ENCODE measurements around the gene IGSF3. TPM values are rescaled to one million over a fixed set of nuclear protein-coding genes. Genes with fewer than 3 reads are reported as not detected.

The IGSF3 gene
- total and polyA plus RNA-seq, 2 of the 8 experiments (the other 6 are each of a cell fraction or from before 2014, with no cell fraction given) = 30.0 to 32.2 TPM

DNA sequence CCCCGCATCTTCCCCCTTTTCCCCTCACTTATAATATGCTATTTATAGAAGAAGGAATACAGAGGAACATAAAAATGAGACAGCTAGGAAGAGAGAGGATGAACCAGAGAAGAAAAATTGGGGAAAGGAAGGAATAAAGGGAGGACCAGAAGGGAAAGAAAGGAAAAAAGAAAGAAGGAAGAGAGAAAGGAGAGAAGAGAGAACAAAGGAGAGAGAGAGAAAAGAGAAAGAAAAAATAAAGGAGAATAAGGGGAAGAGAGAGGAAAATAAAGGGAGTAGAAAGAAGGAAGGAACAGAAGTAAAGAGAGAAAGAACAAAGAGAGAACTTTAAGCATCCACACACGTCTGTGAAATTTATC is 11.2 kb upstream of the IGSF3 start:
- H3K23ac ChIP-seq (ENCODE audit: insufficient read length) = no peak overlapping the region
- H3K9me3 ChIP-seq (ENCODE audit: insufficient read depth in 2 of 2, low read depth in 1 of 2, low read length in 1 of 2) = no peaks in the 10 kb centered on the region
- no peak overlapping the region for H2BK12ac ChIP-seq (ENCODE audit: low read depth, low read length)
- no peak overlapping the region for H3K18ac ChIP-seq (ENCODE audit: extremely low read depth, low read length)
- TF ChIP-seq RBBP5 (IDR thresholded peaks at IDR 0.05; ENCODE audit: borderline replicate concordance, low read depth, low read length) (no peak), HDAC2 (IDR thresholded peaks at IDR 0.05; ENCODE audit: borderline replicate concordance in 1 of 2, low read depth in 2 of 2, low read length in 2 of 2) (no peak)
- no peaks in the 10 kb centered on the region for H3K4me1 ChIP-seq (replicated peaks in 1 of 4; ENCODE audit: control insufficient read depth in 3 of 4, insufficient read depth in 4 of 4, low read length in 3 of 4)
- H4K91ac ChIP-seq (replicated peaks; ENCODE audit: insufficient read length, low read length) = no peak overlapping the region
- H2AK5ac ChIP-seq (ENCODE audit: low read depth, low read length) = no peak overlapping the region
- H4K5ac ChIP-seq (ENCODE audit: insufficient read length, low read depth, low read length) = no peak overlapping the region
- no peaks in the 10 kb centered on the region for H4K20me1 ChIP-seq (replicated peaks in 1 of 2; ENCODE audit: control insufficient read depth in 1 of 2, insufficient read depth in 2 of 2, low read length in 2 of 2)
- no peak overlapping the region for H3K4ac ChIP-seq (replicated peaks; ENCODE audit: insufficient read length, low read depth, low read length)
- no peaks in the 10 kb centered on the region for H3K79me1 ChIP-seq (ENCODE audit: low read depth, low read length)
- WGBS, 2 experiments (ENCODE audit: extremely low coverage in 1 of 2, insufficient coverage in 1 of 2, insufficient read length in 1 of 2, insufficient replicate concordance in 2 of 2, low coverage in 1 of 2, low lambda C conversion rate in 2 of 2, missing lambda C conversion rate in 1 of 2) = 78% methylated on average over 2 of the region's 2 CpGs; no CpG with 5 or more reads in 1 of the 2 experiments
- no peak overlapping the region for H3K14ac ChIP-seq (ENCODE audit: insufficient read length)
- ChIA-PET POLR2A (ENCODE audit: partially characterized antibody) (no interaction called here), CTCF (ENCODE audit: partially characterized antibody) (interaction anchor here (0.8 to 1.2 kb wide), 3 partner anchors 11 to 48 kb away, joined by 3 to 4 read pairs (median 3); partner anchors contain the start of gene IGSF3)
- H3K36me3 ChIP-seq (ENCODE audit: control insufficient read depth in 2 of 4, insufficient read depth in 4 of 4, low read length in 3 of 4) = no peaks in the 10 kb centered on the region
- H3K56ac ChIP-seq (replicated peaks; ENCODE audit: insufficient read length, low read depth, low read length) = no peak overlapping the region
- H3K27ac ChIP-seq (ENCODE audit: low read depth, low read length) = no peak overlapping the region
- no peak overlapping the region for H2BK5ac ChIP-seq (ENCODE audit: low read depth, low read length)
- no peak for FAIRE-seq
- no peaks in the 10 kb centered on the region for H3K27me3 ChIP-seq (replicated peaks in 1 of 4; ENCODE audit: control insufficient read depth in 3 of 4, extremely low read depth in 1 of 4, insufficient read depth in 3 of 4, low read length in 3 of 4)
- H2BK15ac ChIP-seq (ENCODE audit: low read length) = no peak overlapping the region
- no peak overlapping the region for H3K9ac ChIP-seq (replicated peaks in 1 of 4; ENCODE audit: extremely low read depth in 1 of 4, low read depth in 3 of 4, low read length in 3 of 4)
- no peak overlapping the region for H4K8ac ChIP-seq (ENCODE audit: extremely low read depth, insufficient read depth, low read length)
- H2BK120ac ChIP-seq (replicated peaks; ENCODE audit: low read depth, low read length) = no peak overlapping the region
- H3K79me2 ChIP-seq (ENCODE audit: control insufficient read depth in 1 of 2, insufficient read depth in 2 of 2, low read length in 2 of 2) = no peaks in the 10 kb centered on the region
- 0 out of 2 replicates have a peak overlapping the region, but pooled peaks have one; percentile 14 for H2AFZ ChIP-seq (ENCODE audit: low read length)
- no peaks in the 10 kb centered on the region for H3K23me2 ChIP-seq (ENCODE audit: low read depth, low read length)
- no peak for DNase-seq (ENCODE audit: low read depth in 1 of 2, low spot score in 2 of 2)
- no peak overlapping the region for H3K4me2 ChIP-seq (ENCODE audit: insufficient read depth in 1 of 2, low read depth in 2 of 2, low read length in 2 of 2)
- H2BK20ac ChIP-seq (ENCODE audit: low read length) = no peak overlapping the region
- no peak overlapping the region for H3K4me3 ChIP-seq (ENCODE audit: extremely low read depth in 1 of 4, insufficient read depth in 2 of 4, low read depth in 3 of 4, low read length in 4 of 4)

Measured in H1 (cell line).